Fibroblast of lung (primary cell): ENCODE data around the gene ALG12. TPM values are rescaled to one million over a fixed set of nuclear protein-coding genes. Genes with fewer than 3 reads are reported as not detected.
"Not testable (repeated sequence)": the region's sequence is repeated elsewhere in the genome, so short reads cannot be mapped to it uniquely, and the experiment has no call there.

Source experiments
- DNase-seq, 2 donors: peaks; one replicate each; pipeline versions ENCODE4 v3.0.0 to v3.0.0-alpha.2; 2010; ENCODE audit warnings: low read depth in 2 of 2
- H2AFZ ChIP-seq: 2 replicates; pipeline ENCODE4 v1.5.1; 2012; ENCODE audit warnings: low read length, control low read depth, inconsistent platforms
- H3K27ac ChIP-seq: 2 replicates; pipeline ENCODE4 v1.5.1; 2011; ENCODE audit warnings: low read length, control low read depth; ENCODE audit not compliant: insufficient read depth
- H3K27me3 ChIP-seq: 2 replicates; pipeline ENCODE4 v1.5.1; 2011; ENCODE audit warnings: mild to moderate bottlenecking, low read length; ENCODE audit not compliant: control insufficient read depth, insufficient read depth
- H3K36me3 ChIP-seq: 2 replicates; pipeline ENCODE4 v1.5.1; 2011; ENCODE audit warnings: low read length; ENCODE audit not compliant: control insufficient read depth, insufficient read depth
- H3K4me1 ChIP-seq: 2 replicates; pipeline ENCODE4 v1.5.1; 2011; ENCODE audit warnings: low read length; ENCODE audit not compliant: control insufficient read depth, insufficient read depth; ENCODE audit errors: extremely low read depth
- H3K4me2 ChIP-seq: 2 replicates; pipeline ENCODE4 v1.5.1; 2011; ENCODE audit warnings: low read length, control low read depth; ENCODE audit not compliant: insufficient read depth; ENCODE audit errors: extremely low read depth
- H3K4me3 ChIP-seq, 4 experiments: fragments of 200-600 bp in 1 of 4; sonication (generic) in 1 of 4; replicated peaks in 1 of 4; 2 replicates each; pipeline ENCODE4 v1.5.1; 2011 to 2016; ENCODE audit warnings: low read length in 4 of 4, low read depth in 3 of 4, mild to moderate bottlenecking in 3 of 4, control low read depth in 2 of 4, inconsistent platforms in 1 of 4, mixed read lengths in 1 of 4; ENCODE audit not compliant: insufficient read depth in 1 of 4; ENCODE audit errors: control extremely low read depth in 1 of 4
- H3K79me2 ChIP-seq: 2 replicates; pipeline ENCODE4 v1.5.1; 2012; ENCODE audit warnings: mild to moderate bottlenecking, low read length, inconsistent platforms; ENCODE audit not compliant: control insufficient read depth, insufficient read depth
- H3K9ac ChIP-seq: 2 replicates; pipeline ENCODE4 v1.5.1; 2011; ENCODE audit warnings: mild to moderate bottlenecking, low read length, control low read depth; ENCODE audit not compliant: insufficient read depth
- H3K9me3 ChIP-seq: 2 replicates; pipeline ENCODE4 v1.5.1; 2012; ENCODE audit warnings: low read depth, low read length; ENCODE audit not compliant: control insufficient read depth, insufficient read depth
- H4K20me1 ChIP-seq: 2 replicates; pipeline ENCODE4 v1.5.1; 2011; ENCODE audit warnings: low read length; ENCODE audit not compliant: control insufficient read depth, insufficient read depth; ENCODE audit errors: extremely low read depth
- CTCF ChIP-seq, 2 donors: IDR thresholded peaks in 1 of 2; conservative IDR thresholded peaks in 1 of 2; 1 replicate in 1 of 2; 2 replicates in 1 of 2; pipeline ENCODE4 v1.5.1; 2011 to 2012; ENCODE audit warnings: low read length in 2 of 2, control low read depth in 1 of 2, inconsistent platforms in 1 of 2, low read depth in 1 of 2, mild to moderate bottlenecking in 1 of 2
- EZH2 ChIP-seq: IDR thresholded peaks from 2 replicates; pipeline ENCODE4 v1.5.1; 2012; ENCODE audit warnings: low read length, control low read depth, mild to moderate bottlenecking; ENCODE audit errors: missing control alignments
- polyA plus RNA-seq, 2 donors: library from polyadenylated mRNA; depleted of rRNA in 1 of 2; stranded (reverse) in 1 of 2; unstranded in 1 of 2; fragments of >200 nt; gene quantifications; 2 replicates each; pipeline ENCODE4 v1.2.1, GENCODE V29; 2011 to 2012; ENCODE audit warnings: missing spikeins in 1 of 2
- total RNA-seq: library from RNA; depleted of rRNA; stranded (reverse); fragments of >200 nt; gene quantifications from 2 replicates; pipeline ENCODE4 v1.2.1, GENCODE V29; 2014

The ALG12 gene
- total and polyA plus RNA-seq, 2 donors (not counting 1 experiment from before 2014, with no cell fraction given) = 9.6 to 19.0 TPM

GRCh38 chr22:49852898-49853894 is 65.0 kb downstream of the ALG12 start, which contains the start of gene ZBED4:
Gene ZBED4 (plus strand): TSS chr22:49853844. CDS start chr22:49883663, 29,819 bp downstream.
- H3K4me1 ChIP-seq = peaks cover 5% of the 10 kb centered on the region
- peak within 1 kb of the TSS; percentile 64 to 81 (median 79) for H3K4me3 ChIP-seq
- peaks cover 25% of the 10 kb centered on the region for H3K27me3 ChIP-seq
- TF ChIP-seq EZH2 = no peak
- TF ChIP-seq CTCF (conservative IDR thresholded peaks at IDR 0.05 in 1 of 2, IDR thresholded peaks at IDR 0.05 in 1 of 2; ENCODE audit: low read depth in 1 of 2, low read length in 2 of 2) = no peak
- no peaks in the 10 kb centered on the region for H3K36me3 ChIP-seq
- no peaks in the 10 kb centered on the region for H3K9me3 ChIP-seq
- H3K9ac ChIP-seq = peak within 1 kb of the TSS; percentile 79
- peak within 1 kb of the TSS; percentile 83 for H2AFZ ChIP-seq
- H3K27ac ChIP-seq = peak within 1 kb of the TSS; percentile 77
- peak within 1 kb of the TSS; percentile 93 for H3K4me2 ChIP-seq
- H4K20me1 ChIP-seq = no peaks in the 10 kb centered on the region
- DNase-seq = peak; percentile 89 to 95
- peaks cover 39% of the 10 kb centered on the region for H3K79me2 ChIP-seq

- Histone ChIP-seq H3K9ac (peak overlapping the region; percentile 78), H3K4me2 (peak overlapping the region; percentile 93), H3K4me3 (peak overlapping the region in 3 of 4 experiments; percentile 34 to 79 (median 79)), H3K79me2 (peaks cover 33% of the 10 kb centered on the region), H3K27me3 (peaks cover 32% of the 10 kb centered on the region), H2AFZ (peak overlapping the region; percentile 83)
- not testable (repeated sequence) for H3K36me3 ChIP-seq, H3K27ac ChIP-seq, DNase-seq, H4K20me1 ChIP-seq, H3K4me1 ChIP-seq, H3K9me3 ChIP-seq
These were observed 65.7 kb downstream of the ALG12 start for GRCh38 chr22:49852568-49852897.

GRCh38 chr22:49850959-49851802 is 67.1 kb downstream of the ALG12 start:
- Histone ChIP-seq H4K20me1 (no peaks in the 10 kb centered on the region), H3K27ac (no peak overlapping the region), H3K36me3 (no peaks in the 10 kb centered on the region), H3K4me1 (peaks cover 5% of the 10 kb centered on the region), H3K4me3 (no peak overlapping the region), H3K27me3 (peaks cover 38% of the 10 kb centered on the region), H3K9ac (no peak overlapping the region), H3K4me2 (no peak overlapping the region), H3K9me3 (no peaks in the 10 kb centered on the region), H2AFZ (no peak overlapping the region), H3K79me2 (peaks cover 21% of the 10 kb centered on the region)
- no peak for TF ChIP-seq EZH2
- TF ChIP-seq CTCF (conservative IDR thresholded peaks at IDR 0.05 in 1 of 2, IDR thresholded peaks at IDR 0.05 in 1 of 2; ENCODE audit: low read depth in 1 of 2, low read length in 2 of 2) = no peak
- DNase-seq = no peak

Other genes starting within 250 kb of the ALG12 start
- 23.9 and 26.6 TPM in 2 replicates for gene BRD1, start 90.6 kb downstream of the ALG12 start, total RNA-seq
- 4.3 and 4.4 TPM in 2 replicates for gene BRD1, start 90.6 kb downstream of the ALG12 start, polyA plus RNA-seq
- gene ZBED4, start 64.6 kb downstream of the ALG12 start, total RNA-seq = 6.3 and 6.4 TPM in 2 replicates
- 3.5 and 4.8 TPM in 2 replicates for gene ZBED4, start 64.6 kb downstream of the ALG12 start, polyA plus RNA-seq
- 41.3 and 56.6 TPM in 2 replicates for gene CRELD2, start 196 bp upstream of the ALG12 start, total RNA-seq
- gene CRELD2, start 196 bp upstream of the ALG12 start, polyA plus RNA-seq = 45.3 and 50.9 TPM in 2 replicates
- 40.1 and 47.7 TPM in 2 replicates for gene PIM3, start 42.3 kb upstream of the ALG12 start, total RNA-seq
- 6.8 and 8.0 TPM in 2 replicates for gene PIM3, start 42.3 kb upstream of the ALG12 start, polyA plus RNA-seq
- gene IL17REL, start 94.3 kb upstream of the ALG12 start, total RNA-seq = under 0.01 TPM in 1 of 2 replicates, not detected in the other
- not detected in 2 replicates for gene IL17REL, start 94.3 kb upstream of the ALG12 start, polyA plus RNA-seq
- gene TTLL8, start 139.9 kb upstream of the ALG12 start, total RNA-seq = not detected in 2 replicates
- not detected in 2 replicates for gene TTLL8, start 139.9 kb upstream of the ALG12 start, polyA plus RNA-seq
- gene MLC1, start 167.0 kb upstream of the ALG12 start, total RNA-seq = under 0.01 TPM in 2 replicates
- gene MLC1, start 167.0 kb upstream of the ALG12 start, polyA plus RNA-seq = not detected in 2 replicates
- 0.83 and 1.0 TPM in 2 replicates for gene MOV10L1, start 171.6 kb upstream of the ALG12 start, total RNA-seq
- gene MOV10L1, start 171.6 kb upstream of the ALG12 start, polyA plus RNA-seq = 0.03 and 0.40 TPM in 2 replicates